NCI-H82 treated with DMSO at 0.1 percent for 48 hours (cell line): ENCODE measurements around the gene PPM1L.
A peak's percentile ranks its signal among the peaks of the same experiment; 100 is the strongest.
"Not testable (repeated sequence)": the region's sequence is repeated elsewhere in the genome, so short reads cannot be mapped to it uniquely, and the experiment has no call there.

ENCODE experiments used
- DNase-seq: peaks from one replicate; lab custom pipeline; 2025; ENCODE audit not compliant: unreplicated experiment; lab: John Stamatoyannopoulos, UW

The PPM1L gene

DNA sequence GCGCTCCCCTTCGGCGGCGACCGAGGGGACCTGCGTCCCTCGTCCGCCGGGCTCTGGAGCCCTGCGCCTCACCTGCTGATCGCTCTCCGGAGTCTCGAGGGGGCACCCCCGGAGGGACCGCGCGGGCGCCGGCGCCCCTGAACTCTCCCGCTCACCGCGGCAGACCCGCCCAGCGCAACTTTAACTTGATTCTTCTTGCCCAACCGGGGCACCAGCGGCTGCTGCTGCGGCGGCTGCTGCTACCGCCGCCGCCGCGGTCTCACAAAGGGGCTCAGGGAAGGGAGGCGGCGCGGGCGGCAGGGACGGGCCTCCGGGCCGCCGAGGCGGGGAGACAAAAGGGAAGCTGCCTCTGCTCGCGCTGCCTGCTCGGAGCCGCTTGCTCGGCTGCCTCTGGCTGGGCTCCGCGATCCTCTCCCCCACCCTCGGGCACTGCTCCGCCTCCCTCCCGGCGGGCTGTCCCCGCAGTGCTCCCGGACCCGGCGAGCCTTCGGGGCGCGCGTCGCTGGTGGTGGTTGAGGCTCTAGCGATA is at the start of gene PPM1L:
Gene PPM1L, plus strand, starts transcription at position 456 of the 529 bp plus-strand sequence.
- no peak for DNase-seq

DNA sequence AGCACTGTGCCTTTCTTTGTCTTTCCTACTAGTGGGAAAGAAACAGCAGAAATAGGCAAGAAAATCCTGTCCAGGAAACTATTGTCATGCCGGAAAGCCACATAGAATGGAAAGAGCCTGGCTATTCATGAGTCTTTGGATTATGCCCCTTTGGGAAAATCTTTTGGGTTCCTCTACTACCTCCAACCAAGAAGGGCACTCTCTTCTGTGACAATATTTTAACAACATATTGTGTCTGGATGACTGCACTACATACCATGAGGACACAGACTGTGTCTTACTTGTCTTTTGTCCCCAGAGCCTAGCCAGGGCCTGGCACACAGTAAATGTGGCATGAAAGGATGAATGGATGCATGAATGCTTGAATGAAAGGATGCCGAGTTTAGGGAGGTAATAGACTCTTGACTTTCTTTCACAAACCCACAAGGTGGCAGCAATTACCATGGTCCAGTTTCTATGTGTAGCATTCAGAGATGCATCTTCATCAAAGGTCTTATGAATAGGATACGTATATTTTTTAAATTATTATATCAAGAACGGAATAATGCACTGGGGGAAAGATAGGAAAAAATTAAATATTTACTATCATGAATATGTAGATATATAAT is 48.7 kb upstream of the PPM1L start:
- peak; percentile 59 for DNase-seq

DNA sequence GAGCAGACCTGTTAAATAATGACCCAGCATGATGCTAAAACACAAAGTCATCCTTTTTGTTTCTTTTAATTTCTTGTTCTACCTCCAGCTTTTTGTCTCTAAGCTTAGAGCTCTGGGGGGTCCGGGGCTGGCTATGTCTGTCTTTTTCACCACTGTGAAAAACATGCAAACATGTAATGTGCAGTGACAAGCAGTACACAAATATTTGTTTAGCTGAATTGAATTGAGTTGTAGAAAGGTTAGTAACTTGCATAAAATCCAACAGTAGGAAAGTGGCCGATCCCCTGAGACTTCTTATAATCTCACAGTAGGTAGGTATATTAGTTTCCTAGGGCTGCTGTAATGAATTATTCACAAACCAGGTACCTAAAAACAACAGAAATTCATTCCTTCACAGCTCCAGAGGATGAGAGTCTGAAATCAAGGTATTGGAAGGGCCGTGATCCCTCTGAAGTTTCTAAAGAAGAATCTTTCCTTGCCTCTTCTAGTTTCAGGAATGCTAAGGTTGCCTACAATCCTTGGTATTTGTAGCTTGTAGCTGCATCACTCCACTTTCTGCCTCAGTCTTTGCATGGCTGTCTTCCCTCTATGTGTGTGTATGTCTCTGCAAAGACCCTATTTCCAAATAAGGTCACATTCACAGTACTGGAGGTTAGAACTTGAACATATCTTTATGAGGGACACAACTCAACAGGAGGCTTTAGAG is 46.4 kb upstream of the PPM1L start:
- DNase-seq: no peak

DNA sequence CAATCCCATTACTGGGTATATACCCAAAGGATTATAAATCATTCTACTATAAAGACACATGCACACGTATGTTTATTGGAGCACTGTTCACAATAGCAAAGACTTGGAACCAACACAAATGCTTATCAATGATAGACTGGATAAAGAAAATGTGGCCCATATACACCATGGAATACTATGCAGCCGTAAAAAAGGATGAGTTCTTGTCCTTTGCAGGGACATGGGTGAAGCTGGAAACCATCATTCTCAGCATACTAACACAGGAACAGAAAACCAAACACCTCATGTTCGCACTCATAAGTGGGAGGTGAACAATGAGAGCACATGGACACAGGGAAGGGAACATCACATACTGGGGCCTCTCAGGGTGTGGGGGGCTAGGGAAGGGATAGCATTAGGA is 42.9 kb upstream of the PPM1L start:
- DNase-seq: not testable (repeated sequence)

DNA sequence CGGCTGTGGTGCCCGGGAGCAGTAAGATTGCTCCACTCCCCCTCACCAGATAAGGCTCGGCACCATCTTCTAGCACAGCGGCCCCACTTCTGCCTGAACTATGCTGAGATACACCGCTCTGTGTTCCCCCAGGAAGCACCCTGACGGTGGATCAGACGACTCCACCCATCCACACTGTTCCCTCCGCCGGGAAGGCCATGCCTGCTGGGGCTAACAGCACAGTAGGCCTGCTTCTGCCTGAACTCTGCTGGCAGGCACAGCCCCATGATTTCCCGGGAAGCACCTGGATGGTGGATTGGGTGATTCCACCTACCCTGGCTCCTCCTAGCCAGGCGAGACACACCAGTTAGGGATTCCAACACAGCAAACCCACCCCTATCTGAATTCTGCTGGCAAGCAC is 36.3 kb upstream of the PPM1L start:
- DNase-seq: no peak

DNA sequence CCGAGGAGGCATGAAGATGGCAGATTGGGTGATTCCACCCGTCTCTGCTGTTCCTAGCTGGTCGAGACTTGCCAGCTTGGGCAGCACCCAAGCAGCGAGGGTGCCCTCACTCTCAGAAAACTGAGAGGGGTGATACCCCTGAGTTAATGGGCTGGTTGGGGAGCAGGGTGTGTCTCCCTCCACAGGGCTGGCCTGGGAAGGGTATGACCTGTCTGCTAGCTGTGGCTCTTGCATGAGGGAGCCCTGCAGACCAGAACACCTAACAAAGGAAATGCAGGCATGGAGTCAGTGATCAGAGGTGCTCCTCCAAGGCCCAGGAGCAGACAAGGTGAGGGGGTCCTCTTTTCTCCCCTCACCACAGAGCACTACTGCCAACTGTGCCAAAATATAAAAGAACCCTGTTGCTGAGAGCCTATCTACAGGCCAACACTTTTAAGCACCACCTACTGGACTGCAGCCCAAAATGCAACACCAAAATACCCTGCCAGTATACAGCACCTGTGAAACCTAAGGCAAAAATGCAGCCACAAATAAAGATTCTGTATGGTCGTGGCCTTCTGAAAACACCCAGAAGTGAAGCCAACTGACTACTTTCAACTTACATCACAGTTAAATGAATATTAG is 35.8 kb upstream of the PPM1L start:
- no peak for DNase-seq

DNA sequence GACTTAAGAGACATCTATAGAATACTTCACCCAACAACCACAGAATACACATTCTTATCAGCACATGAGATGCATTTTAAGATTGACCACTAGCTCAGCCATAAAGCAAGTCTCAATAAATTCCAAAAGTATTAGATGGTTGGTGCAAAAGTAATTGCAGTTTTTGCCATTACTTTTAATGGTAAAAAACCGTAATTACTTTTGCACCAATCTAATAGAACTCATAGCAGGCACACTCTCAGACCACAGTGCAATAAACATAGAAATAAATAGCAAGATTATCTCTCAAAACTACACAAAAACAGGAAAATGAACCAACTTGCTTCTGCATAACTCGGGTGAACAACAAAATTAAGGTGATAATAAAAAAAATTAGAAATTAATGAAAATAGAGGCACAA is 33.7 kb upstream of the PPM1L start:
- DNase-seq: no peak

DNA sequence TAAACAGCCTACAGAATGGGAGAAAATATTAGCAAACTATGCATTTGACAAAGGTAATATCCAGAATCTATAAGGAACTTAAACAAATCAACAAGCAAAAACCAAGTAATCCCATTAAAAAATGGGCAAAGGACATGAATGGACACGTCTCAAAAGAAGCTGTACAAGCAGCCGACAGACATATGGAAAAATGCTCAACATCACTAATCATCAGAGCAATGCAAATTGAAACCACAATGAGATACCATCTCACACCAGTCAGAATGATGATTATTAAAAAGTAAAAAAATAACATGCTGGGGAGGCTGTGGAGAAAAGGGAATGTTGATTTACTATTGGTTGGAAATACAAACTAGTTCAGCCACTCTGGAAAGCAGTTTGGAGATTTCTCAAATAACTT is 30.7 kb upstream of the PPM1L start:
- no peak for DNase-seq

DNA sequence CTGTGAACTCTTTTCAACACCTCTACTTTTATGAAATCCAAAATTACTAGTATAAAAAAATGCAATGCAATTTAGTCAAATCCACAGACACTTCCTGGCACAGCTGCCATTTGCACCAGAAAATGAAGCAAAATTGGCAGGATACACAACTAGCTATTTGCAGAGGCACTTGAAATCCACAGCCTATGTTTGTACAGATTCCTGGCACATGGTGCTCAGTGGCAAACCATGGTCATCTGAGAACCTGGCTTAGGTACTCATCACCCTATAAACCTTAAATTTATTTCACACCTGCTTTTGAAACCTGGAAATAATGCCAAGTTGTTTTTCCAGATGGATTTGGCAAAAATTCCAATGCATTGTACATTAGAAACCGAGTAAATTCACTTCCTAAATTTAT is 20.2 kb upstream of the PPM1L start:
- DNase-seq: no peak

DNA sequence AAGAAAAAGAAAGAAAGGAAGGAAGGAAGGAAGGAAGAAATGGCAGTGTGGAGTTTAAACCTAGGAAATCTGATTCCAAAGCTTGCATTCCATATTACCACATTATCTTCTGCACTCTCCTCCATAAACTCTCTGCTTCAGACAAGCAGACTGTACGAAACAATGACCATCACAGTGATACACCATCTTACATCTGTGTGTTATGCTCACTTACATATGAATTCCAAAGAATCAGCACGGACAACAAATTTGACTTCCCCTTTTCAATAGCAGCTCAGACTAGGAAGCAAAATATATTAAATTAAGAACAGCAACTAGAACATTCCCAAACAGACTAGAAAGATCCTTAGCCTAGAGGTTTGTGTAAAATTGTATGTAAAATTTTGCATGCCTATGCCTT is 18.0 kb upstream of the PPM1L start:
- DNase-seq: no peak

DNA sequence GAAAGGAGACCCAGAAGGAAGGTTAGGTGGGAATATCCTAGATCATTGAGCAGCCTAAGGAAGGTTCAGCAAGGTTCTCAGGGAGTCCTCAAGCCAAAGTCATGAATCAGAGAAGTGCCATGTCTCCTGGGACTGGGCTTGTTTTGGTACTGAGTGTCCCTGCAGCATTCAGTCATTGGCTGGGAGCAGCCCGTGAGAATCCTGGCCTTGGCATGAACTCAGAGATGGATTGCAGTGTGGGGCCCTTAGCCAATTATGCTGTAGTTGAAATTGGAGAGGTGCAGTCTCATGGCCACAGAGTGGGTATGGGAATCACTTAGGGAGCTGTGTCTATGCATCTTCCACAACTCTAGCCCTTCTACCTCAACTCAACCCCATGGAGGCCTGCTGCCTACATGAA is 17.0 kb upstream of the PPM1L start:
- DNase-seq: peak; percentile 61

DNA sequence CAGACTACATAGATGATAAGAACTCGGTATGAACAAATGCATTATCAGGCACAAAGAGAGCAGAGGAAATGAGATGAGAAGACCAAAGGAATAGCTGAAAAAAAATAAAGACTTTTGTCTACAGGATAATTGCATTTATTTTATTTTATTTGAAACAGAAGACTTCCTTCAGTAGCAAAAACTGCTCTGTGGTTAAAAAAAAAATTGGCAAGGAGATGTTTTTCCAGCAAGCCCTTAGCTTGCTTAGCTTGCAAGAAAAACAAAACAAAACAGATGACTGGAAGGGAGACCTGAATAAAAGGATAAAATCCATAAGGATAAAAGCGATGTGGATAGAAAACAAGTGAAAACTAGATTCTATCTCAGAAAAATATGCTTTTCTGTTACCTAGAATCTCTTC is 9.1 kb upstream of the PPM1L start:
- no peak for DNase-seq

DNA sequence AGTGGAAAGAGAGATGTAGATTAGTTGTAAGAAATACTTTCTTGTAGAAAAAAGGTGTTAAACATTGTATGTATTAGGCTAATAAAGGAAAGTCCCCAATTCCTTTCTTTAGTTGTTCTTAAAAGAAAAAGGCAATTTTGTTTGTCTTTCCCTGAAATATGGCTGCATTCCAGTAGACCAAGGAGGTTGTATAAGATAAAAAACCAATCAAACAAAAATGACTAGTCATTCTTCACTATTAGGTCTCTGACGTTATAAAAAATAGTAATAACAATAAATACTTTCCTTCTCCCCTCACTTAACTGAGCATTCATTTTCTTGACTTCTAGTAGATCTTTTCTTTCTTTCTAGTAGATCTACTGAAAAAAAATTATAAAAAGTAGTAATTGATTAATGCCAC is 8.6 kb upstream of the PPM1L start:
- DNase-seq: no peak

DNA sequence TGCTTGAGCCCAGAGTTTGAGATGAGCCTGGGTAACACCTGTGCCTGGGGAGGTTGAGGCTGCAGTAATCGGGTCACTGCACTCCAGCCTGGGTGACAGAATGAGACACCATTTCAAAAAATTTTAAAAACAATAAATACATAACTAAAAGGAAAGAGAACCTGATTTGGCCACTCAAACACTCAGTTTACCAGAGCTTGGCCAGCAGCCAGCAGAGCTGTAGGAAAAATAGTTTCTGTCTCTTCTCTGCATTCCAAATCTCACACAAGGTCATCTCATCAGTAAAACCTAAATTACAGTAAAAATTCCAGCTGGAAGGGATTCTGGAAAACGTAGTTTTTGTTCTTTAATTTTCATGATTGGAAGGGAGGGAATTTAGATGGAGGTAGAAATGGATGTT is 7.8 kb upstream of the PPM1L start:
- no peak for DNase-seq

DNA sequence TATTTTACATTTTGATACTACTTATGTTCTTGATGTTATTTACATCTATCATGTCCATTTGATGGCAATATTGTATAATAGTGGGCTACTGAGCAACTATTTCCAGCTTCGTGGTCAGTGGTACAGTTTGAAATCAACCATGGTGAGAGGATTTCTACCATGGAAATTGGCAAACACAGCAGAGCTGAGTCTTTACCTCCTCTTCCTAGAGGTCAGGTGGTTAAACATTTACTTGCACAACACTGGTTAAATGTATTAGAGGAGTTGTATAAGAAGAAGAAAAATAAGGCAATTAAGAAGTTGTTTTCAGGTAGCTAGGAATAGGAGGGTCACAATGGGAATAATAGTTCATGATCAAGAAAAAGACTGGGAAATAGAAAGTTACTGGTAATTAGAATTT is 7.2 kb upstream of the PPM1L start:
- no peak for DNase-seq

DNA sequence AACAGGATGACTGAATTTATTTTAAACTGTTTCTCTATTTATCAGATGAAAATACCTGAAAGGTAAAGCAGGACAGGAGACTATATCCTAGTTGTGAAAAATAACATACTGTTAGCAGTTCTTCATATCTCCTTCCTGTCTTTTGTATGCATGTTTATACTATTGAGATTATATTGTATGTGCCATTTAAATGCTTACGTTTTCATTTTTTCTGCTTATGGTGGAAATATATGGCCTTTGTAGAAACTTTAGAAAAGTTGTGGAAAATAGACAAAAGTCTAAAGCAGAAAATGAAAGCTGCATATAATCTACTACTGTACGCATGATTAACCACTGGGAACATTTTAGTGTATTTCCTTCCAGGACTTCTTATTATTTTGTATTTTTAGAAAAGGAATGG is 2.1 kb upstream of the PPM1L start:
- no peak for DNase-seq

DNA sequence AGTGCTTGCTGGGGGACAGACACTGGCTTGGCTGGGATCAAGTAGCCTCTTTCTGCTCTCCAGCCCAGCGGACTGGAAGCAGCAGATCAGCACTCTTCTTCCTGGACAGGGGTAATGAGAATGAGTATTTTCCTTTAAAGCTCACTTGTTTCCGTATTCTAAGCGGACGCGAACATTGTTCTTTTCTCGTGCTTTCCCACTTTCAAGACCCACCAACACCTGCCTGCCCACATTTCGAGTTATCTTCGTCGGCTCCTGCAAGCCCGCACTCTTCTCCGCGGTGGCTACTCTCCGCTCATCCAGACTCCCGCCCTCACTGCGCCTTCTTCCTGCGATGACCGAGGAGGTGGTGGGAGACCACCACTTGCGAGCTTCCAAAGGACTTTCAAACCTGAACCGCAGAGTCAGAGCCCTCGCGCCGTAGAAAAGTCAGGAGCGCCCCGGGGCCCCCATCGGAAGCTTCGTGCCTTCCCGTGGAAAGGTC is 1.6 kb upstream of the PPM1L start:
- DNase-seq: peak; percentile 33

DNA sequence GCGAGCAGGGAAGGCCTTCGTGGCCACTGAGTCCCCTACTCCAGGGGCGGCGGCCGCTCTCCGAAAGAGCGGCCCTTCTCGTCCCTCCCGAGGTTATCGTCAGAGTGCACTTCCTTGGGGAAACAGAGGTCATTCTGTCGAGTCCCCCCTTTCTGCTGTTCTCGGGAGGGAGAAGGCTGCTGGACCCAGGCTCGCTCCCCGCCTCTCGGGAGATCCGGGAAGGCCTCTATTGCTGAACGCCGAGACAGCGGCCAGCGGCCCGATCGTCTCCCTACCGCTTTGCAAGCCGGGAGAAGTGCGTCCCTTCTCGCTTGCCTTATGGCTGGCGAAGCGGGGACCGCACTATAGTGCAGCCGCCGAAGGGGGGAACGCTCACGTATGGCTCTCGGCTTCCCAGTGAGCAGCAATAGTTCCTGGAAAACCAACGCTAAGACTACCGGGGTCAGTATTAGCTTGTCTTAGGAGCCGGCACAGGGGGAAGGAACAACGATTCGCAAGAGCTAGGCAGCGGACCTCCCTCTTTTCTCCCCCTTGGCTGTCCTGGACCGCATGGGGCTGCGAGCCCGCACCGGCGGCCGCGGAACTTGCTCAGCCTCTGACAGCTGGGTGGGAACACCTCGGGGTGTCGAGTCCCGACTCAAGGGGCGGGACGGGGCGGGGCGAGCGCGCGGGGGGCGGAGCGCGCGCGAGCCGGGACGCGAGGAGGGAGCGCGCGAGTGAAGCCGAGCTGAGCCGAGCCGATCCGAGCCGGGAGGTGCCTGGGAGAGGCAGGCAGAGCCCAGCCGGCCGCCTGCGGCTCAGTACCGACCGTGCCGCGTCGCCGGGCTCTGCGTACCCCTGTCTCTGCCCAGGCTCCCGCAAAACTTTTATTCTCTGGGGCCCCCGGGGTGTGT is 930 bp upstream of the PPM1L start:
- peak; percentile 94 for DNase-seq

DNA sequence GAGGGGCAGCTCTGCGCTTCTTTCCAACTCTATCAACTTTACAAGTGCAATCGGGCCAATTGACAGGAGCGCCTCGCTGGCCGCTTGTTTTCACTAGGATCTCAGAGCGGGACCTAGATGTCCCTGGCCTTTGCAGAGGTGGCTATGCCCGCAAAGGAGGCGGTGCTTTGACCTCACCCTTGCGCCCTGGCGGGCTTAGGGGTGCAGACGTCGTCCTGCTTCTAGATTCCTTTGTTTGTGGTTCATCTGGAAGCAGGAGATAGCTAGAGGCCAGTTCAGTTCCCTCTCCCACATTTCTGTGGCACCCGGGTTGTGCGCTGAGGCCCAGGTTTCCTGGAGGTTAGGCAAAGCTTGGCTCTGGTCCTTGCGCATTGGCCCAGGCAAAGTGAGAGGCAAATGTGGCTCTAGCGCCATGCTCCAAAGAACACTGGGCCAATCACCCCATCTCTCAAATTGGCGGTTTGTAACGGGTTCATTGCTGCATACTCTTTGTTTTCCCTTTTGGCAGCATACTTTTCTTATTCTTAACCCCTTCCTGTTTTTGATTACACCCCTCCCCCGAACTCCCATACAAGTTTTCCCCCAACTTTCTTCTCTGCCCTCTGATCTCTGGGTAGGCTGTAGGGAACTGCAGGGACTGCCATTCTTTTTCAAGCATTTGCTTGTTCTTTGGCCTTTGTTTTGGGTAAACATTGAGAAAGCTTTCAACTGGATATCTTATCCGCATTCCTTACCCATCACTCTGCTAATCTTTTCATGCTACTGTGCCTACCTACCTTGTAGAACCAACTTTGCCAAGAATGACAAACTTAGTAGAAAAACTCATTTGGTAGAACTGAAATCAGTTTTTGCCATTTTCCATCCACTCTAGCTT is 1.4 kb downstream of the PPM1L start:
- no peak for DNase-seq

DNA sequence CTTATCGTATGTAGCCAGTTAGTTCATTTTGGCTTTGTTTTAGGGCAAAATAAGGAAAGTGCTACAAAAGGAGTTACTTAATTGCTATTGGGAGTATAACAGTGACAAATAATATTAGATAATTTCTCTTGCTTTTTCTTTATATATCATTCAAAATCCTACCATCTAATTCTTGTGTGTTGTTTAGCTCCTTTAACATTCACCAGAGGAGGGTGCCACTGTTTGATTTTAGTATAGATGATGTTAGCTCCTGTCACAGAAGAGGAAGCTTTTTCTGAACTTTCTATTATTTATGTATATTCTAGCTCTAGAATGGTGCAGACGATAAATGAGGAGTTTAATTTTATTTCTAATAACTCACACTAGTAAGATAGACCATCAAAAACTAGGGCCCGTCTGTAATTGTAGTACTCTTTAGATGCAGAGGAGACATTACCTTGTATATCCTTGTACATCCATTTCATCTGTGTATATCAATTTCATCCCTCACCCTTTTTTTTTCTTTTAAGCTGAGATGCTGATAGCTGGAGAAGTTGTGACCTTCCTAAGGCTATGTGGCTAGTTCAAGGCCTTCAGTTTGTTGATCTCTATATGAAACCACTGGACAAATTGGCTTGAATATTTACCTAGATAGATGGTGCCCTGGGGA is 3.0 kb downstream of the PPM1L start:
- no peak for DNase-seq
